ENCODE results near the gene MFAP1. TPM values are rescaled to one million over a fixed set of nuclear protein-coding genes. Genes with fewer than 3 reads are reported as not detected.
"Not testable (repeated sequence)": the region's sequence is repeated elsewhere in the genome, so short reads cannot be mapped to it uniquely, and the experiment has no call there.

The MFAP1 gene
- total and polyA plus RNA-seq, 4 donors, result 13.7 to 20.6 (median 19.7) TPM

DNA sequence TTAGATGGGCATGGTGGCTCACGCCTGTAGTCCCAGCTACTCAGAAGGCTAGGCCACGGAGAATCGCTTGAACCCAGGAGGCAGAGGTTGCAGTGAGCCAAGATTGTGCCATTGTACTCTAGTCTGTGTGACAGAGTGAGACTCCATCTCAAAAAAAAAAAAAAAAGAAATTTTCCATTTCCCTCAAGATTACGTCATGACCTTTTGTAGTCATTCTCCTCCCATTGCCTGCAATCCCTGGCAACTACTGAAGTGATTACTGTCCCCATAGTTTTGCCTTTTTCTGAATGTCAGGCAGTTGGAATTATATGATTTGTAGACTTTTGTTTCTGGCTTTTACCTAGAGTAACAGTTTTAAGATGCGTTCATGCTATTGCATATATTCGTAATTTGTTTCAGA lies 30.3 kb upstream of the MFAP1 start:
- ATAC-seq (ENCODE audit: low FRiP score) (no peak), DNase-seq (no peak)
- no peaks in the 10 kb centered on the region for H3K36me3 ChIP-seq (ENCODE audit: control insufficient read depth in 1 of 2, insufficient read depth in 2 of 2, low read length in 1 of 2)
- WGBS, 2 donors, result 95% methylated on average over 6 of the region's 6 CpGs
- no peaks in the 10 kb centered on the region for H3K9me3 ChIP-seq (ENCODE audit: control insufficient read depth, low read length)
- no peak overlapping the region for H3K4me3 ChIP-seq (ENCODE audit: low read length in 2 of 2)
- H3K27ac ChIP-seq (ENCODE audit: low read depth in 1 of 2, low read length in 2 of 2), result no peak overlapping the region
- H3K27me3 ChIP-seq (ENCODE audit: control insufficient read depth in 1 of 2, insufficient read depth in 2 of 2, low read length in 1 of 2), result no peaks in the 10 kb centered on the region
- H3K4me1 ChIP-seq (ENCODE audit: control insufficient read depth in 1 of 2, insufficient read depth in 2 of 2, low read length in 2 of 2), result no peaks in the 10 kb centered on the region
- intact Hi-C loops (cut with DNase I), result no loop called here

DNA sequence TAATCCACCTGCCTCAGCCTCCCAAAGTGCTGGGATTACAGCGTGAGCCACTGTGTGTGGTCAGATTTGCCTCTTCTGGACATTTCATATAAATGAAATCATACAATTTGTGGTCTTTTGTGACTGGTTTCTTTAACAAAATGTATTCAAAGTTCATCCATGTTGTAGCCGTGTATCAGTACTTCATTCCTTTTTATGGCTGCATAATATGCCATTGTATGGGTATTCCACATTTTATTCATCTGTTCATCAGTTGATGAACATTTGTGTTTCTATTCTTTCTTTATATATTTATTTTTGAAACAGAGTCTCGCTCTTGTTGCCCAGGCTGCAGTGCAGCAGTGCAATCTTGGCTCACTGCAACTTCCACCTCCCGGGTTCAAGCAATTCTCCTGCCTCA lies 28.1 kb upstream of the MFAP1 start:
- ATAC-seq (ENCODE audit: low FRiP score) (no peak), DNase-seq (no peak)
- intact Hi-C loops (cut with DNase I), result no loop called here
- WGBS, 2 donors, result 98 to 99% methylated on average over 4 of the region's 4 CpGs
- Histone ChIP-seq H3K36me3 (ENCODE audit: control insufficient read depth in 1 of 2, insufficient read depth in 2 of 2, low read length in 1 of 2) (no peaks in the 10 kb centered on the region), H3K27me3 (ENCODE audit: control insufficient read depth in 1 of 2, insufficient read depth in 2 of 2, low read length in 1 of 2) (no peaks in the 10 kb centered on the region), H3K9me3 (ENCODE audit: control insufficient read depth, low read length) (no peaks in the 10 kb centered on the region), H3K4me3 (ENCODE audit: low read length in 2 of 2) (no peak overlapping the region), H3K4me1 (ENCODE audit: control insufficient read depth in 1 of 2, insufficient read depth in 2 of 2, low read length in 2 of 2) (no peaks in the 10 kb centered on the region), H3K27ac (ENCODE audit: low read depth in 1 of 2, low read length in 2 of 2) (no peak overlapping the region)

DNA sequence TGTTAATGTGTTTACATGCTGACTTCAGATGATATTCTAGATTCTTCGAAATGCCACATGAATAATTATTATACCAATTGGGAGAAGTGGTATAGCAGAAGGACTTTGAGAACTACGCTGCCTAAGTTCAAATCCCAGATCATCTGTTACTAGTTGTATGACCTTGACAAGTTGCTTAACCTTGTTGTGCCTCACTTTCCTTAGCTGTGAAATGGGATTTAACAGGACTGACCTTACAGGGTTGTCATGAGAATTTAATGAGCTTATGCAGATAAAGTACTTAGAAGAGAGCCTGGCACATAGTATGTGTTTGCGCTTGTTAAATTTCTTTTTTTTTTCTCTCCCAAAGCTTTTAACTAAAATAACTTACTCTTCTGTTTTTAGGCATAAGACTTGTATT lies 26.8 kb upstream of the MFAP1 start:
- Histone ChIP-seq H3K4me1 (ENCODE audit: control insufficient read depth in 1 of 2, insufficient read depth in 2 of 2, low read length in 2 of 2) (no peaks in the 10 kb centered on the region), H3K27ac (ENCODE audit: low read depth in 1 of 2, low read length in 2 of 2) (no peak overlapping the region), H3K36me3 (ENCODE audit: control insufficient read depth in 1 of 2, insufficient read depth in 2 of 2, low read length in 1 of 2) (no peaks in the 10 kb centered on the region), H3K27me3 (ENCODE audit: control insufficient read depth in 1 of 2, insufficient read depth in 2 of 2, low read length in 1 of 2) (no peaks in the 10 kb centered on the region), H3K4me3 (ENCODE audit: low read length in 2 of 2) (no peak overlapping the region), H3K9me3 (ENCODE audit: control insufficient read depth, low read length) (no peaks in the 10 kb centered on the region)
- DNase-seq, result no peak
- intact Hi-C loops (cut with DNase I), result no loop called here
- 96 to 97% methylated on average over 3 of the region's 3 CpGs for WGBS, 2 donors
- ATAC-seq (ENCODE audit: low FRiP score), result no peak

DNA sequence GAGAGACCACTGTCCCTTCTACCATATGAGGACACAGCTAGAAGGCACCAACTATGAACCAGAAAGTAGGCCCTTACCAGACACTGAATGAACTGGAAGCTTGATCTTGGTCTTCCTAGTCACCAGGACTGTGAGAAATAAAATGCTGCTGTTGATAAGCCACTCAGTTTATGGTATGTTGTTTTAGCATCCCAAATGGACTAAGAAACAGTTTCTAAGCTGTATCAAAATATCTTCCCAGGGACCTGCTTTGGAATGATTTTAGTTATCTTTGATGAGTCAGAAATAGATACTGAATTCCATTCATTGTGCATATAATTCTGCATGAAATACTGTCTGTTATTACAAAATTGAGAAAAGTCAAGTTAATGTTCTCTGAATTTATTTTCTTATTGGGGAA lies 20.9 kb upstream of the MFAP1 start:
- no peaks in the 10 kb centered on the region for H3K27me3 ChIP-seq (ENCODE audit: control insufficient read depth in 1 of 2, insufficient read depth in 2 of 2, low read length in 1 of 2)
- no peak for ATAC-seq (ENCODE audit: low FRiP score)
- no peak for DNase-seq
- H3K4me3 ChIP-seq (ENCODE audit: low read length in 2 of 2), result no peak overlapping the region
- intact Hi-C loops (cut with DNase I), result no loop called here
- no peaks in the 10 kb centered on the region for H3K4me1 ChIP-seq (ENCODE audit: control insufficient read depth in 1 of 2, insufficient read depth in 2 of 2, low read length in 2 of 2)
- H3K27ac ChIP-seq (ENCODE audit: low read depth in 1 of 2, low read length in 2 of 2), result no peak overlapping the region
- no peaks in the 10 kb centered on the region for H3K9me3 ChIP-seq (ENCODE audit: control insufficient read depth, low read length)
- no peaks in the 10 kb centered on the region for H3K36me3 ChIP-seq (ENCODE audit: control insufficient read depth in 1 of 2, insufficient read depth in 2 of 2, low read length in 1 of 2)

DNA sequence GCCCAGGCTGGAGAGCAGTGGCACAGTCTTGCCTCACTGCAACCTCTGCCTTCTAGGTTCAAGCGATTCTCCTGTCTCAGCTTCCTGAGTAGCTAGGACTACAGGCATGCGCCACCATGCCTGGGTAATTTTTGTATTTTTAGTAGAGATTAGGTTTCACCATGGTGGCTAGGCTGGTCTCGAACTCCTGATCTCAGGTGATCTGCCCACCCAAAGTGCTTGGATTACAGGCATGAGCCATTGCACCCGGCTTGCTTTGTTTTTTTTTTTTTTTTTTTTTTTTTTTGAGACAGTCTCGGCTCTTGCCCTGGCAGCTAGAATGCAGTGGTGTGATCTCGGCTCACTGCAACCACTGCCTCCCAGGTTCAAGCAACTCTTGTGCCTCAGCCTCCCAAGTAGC lies 8.0 kb upstream of the MFAP1 start:
- H3K4me3 ChIP-seq (ENCODE audit: low read length in 2 of 2); H3K27me3 ChIP-seq (ENCODE audit: control insufficient read depth in 1 of 2, insufficient read depth in 2 of 2, low read length in 1 of 2); ATAC-seq (ENCODE audit: low FRiP score); H3K4me1 ChIP-seq (ENCODE audit: control insufficient read depth in 1 of 2, insufficient read depth in 2 of 2, low read length in 2 of 2); H3K36me3 ChIP-seq (ENCODE audit: control insufficient read depth in 1 of 2, insufficient read depth in 2 of 2, low read length in 1 of 2); H3K27ac ChIP-seq (ENCODE audit: low read depth in 1 of 2, low read length in 2 of 2); H3K9me3 ChIP-seq (ENCODE audit: control insufficient read depth, low read length); intact Hi-C loops (cut with DNase I): not testable (repeated sequence)
- peak in 1 of 2 donors; percentile 7 for DNase-seq
- WGBS, 2 donors, result 77 to 80% methylated on average over 6 of the region's 6 CpGs

DNA sequence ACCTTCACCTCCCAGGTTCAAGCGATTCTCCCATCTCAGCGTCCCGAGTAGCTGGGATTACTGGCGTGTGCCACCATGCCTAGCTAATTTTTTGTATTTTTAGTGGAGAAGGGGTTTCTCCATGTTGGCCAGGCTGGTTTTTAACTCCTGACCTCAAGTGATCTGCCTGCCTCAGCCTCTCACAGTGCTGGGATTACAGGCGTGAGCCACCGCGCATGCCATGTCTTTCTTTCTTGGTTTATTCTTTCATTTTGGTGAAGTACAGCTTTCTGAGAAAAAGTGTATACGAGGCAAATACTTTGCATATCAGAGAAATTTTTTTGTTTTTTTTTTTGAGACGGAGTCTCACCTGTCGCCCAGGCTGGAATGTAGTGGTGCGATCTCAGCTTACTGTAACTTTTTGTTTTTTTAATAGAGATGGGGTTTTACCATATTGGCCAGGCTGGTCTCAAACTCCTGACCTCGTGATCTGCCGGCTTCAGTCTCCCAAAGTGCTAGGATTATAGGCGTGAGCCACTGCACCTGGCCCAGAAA lies 7.1 kb upstream of the MFAP1 start:
- H3K4me3 ChIP-seq (ENCODE audit: low read length in 2 of 2); H3K27me3 ChIP-seq (ENCODE audit: control insufficient read depth in 1 of 2, insufficient read depth in 2 of 2, low read length in 1 of 2); intact Hi-C loops (cut with DNase I); H3K27ac ChIP-seq (ENCODE audit: low read depth in 1 of 2, low read length in 2 of 2); ATAC-seq (ENCODE audit: low FRiP score); H3K4me1 ChIP-seq (ENCODE audit: control insufficient read depth in 1 of 2, insufficient read depth in 2 of 2, low read length in 2 of 2); H3K9me3 ChIP-seq (ENCODE audit: control insufficient read depth, low read length); H3K36me3 ChIP-seq (ENCODE audit: control insufficient read depth in 1 of 2, insufficient read depth in 2 of 2, low read length in 1 of 2): not testable (repeated sequence)
- 93 to 94% methylated on average over 14 of the region's 14 CpGs for WGBS, 2 donors
- peak in 1 of 2 donors; percentile 12 for DNase-seq

DNA sequence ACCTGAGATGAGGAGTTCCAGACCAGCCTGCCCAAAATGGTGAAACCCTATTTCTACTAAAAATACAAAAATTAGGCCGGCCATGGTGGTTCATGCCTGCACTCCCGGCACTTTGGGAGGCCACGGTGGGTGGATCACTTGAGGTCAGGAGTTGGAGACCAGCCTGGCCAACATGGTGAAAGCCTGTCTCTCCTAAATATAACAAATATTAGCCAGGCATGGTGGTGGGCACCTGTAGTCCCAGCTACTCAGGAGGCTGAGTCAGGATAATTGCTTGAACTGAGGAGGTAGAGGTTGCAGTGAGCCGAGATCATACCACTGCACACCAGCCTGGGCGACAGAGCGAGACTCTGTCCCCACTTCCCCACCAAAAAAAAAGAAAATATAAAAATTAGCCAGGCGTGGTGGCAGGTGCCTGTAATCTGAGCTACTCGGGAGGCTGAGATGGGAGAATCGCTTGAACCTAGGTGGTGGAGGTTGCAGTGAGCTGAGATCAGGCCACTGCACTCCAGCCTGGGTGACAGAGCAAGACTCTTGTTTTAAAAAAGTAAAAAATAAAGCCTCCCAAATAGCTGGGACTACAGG lies 6.3 kb upstream of the MFAP1 start:
- H3K9me3 ChIP-seq (ENCODE audit: control insufficient read depth, low read length); intact Hi-C loops (cut with DNase I); H3K27me3 ChIP-seq (ENCODE audit: control insufficient read depth in 1 of 2, insufficient read depth in 2 of 2, low read length in 1 of 2); H3K4me3 ChIP-seq (ENCODE audit: low read length in 2 of 2); ATAC-seq (ENCODE audit: low FRiP score); H3K27ac ChIP-seq (ENCODE audit: low read depth in 1 of 2, low read length in 2 of 2); H3K4me1 ChIP-seq (ENCODE audit: control insufficient read depth in 1 of 2, insufficient read depth in 2 of 2, low read length in 2 of 2); H3K36me3 ChIP-seq (ENCODE audit: control insufficient read depth in 1 of 2, insufficient read depth in 2 of 2, low read length in 1 of 2): not testable (repeated sequence)
- WGBS, 2 donors, result 97 to 99% methylated on average over 9 of the region's 9 CpGs
- peak in 1 of 2 donors; percentile 6 for DNase-seq

DNA sequence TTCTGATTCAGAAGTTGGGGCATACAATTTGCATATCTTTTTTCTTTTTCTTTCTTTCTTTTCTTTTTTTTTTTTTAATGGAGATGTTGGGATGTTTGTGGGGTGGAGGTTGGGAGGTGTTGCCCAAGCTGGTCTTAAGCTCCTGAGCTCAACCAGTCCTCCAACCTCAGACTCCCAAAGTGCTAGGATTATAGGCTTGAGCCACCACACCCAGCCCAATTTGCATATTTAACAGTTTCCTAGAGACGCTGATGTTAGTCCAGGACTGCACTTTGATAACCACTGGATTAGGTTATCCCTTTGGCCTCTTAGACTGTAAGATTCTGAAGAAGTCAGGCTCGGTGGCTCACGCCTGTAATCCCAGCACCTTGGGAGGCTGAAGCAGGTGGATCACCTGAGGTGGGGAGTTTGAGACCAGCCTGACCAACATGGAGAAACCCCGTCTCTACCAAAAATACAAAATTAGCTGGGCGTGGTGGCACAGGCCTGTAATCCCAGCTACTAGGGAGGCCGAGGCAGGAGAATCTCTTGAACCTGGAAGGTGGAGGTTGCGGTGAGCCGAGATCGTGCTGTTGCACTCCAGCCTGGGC lies 5.6 kb upstream of the MFAP1 start:
- peak in 1 of 2 donors; percentile 8 for DNase-seq
- H3K4me1 ChIP-seq (ENCODE audit: control insufficient read depth in 1 of 2, insufficient read depth in 2 of 2, low read length in 2 of 2); H3K36me3 ChIP-seq (ENCODE audit: control insufficient read depth in 1 of 2, insufficient read depth in 2 of 2, low read length in 1 of 2); H3K4me3 ChIP-seq (ENCODE audit: low read length in 2 of 2); H3K27me3 ChIP-seq (ENCODE audit: control insufficient read depth in 1 of 2, insufficient read depth in 2 of 2, low read length in 1 of 2); H3K9me3 ChIP-seq (ENCODE audit: control insufficient read depth, low read length); ATAC-seq (ENCODE audit: low FRiP score); H3K27ac ChIP-seq (ENCODE audit: low read depth in 1 of 2, low read length in 2 of 2); intact Hi-C loops (cut with DNase I): not testable (repeated sequence)
- WGBS, 2 donors, result 94 to 96% methylated on average over 9 of the region's 9 CpGs

DNA sequence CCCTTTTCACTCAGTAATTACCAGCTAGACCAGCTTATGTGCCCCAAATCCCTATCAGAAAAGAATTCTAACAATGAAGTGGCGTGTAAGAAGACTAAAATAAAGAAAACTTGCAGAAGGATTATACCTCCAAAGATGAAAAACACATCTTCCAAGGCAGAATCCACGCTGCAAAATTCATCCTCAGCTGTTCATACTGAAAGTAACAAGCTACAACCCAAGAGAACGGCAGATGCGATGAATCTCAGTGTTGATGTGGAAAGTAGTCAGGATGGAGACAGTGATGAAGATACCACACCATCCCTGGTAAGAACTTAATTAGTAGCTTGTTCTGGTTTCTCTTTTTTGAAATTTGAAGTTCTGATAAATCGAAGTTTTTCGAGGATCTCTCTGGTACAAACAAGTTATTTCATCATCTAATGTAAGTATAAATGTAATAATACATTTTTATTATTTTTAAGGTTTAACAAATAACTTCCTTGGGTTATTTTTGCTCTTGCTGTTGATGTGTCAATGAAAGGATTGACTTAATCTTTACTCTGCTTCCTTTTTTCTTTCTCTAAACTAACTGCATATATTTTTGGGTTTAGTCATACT lies 3.7 kb upstream of the MFAP1 start:
- DNase-seq, result no peak
- H3K9me3 ChIP-seq (ENCODE audit: control insufficient read depth, low read length), result no peaks in the 10 kb centered on the region
- 50 to 59% methylated on average over 6 of the region's 6 CpGs for WGBS, 2 donors
- no peaks in the 10 kb centered on the region for H3K36me3 ChIP-seq (ENCODE audit: control insufficient read depth in 1 of 2, insufficient read depth in 2 of 2, low read length in 1 of 2)
- no peaks in the 10 kb centered on the region for H3K27me3 ChIP-seq (ENCODE audit: control insufficient read depth in 1 of 2, insufficient read depth in 2 of 2, low read length in 1 of 2)
- no peak overlapping the region for H3K27ac ChIP-seq (ENCODE audit: low read depth in 1 of 2, low read length in 2 of 2)
- no peak for ATAC-seq (ENCODE audit: low FRiP score)
- no peak overlapping the region for H3K4me3 ChIP-seq (ENCODE audit: low read length in 2 of 2)
- intact Hi-C loops (cut with DNase I), result no loop called here
- H3K4me1 ChIP-seq (ENCODE audit: control insufficient read depth in 1 of 2, insufficient read depth in 2 of 2, low read length in 2 of 2), result no peaks in the 10 kb centered on the region
